CD4-positive, alpha-beta T cell treated with Interleukin-6 for 4 hours (primary cell): Measurements from ENCODE around the gene CFAP99.
"Not testable (repeated sequence)": the region's sequence is repeated elsewhere in the genome, so short reads cannot be mapped to it uniquely, and the experiment has no call there.

Source experiments
- DNase-seq: peaks from one replicate; pipeline ENCODE4 v3.0.0-alpha.2; 2020; ENCODE audit warnings: mixed read lengths

Gene CFAP99

GRCh38 chr4:2449511-2450392 is 31.0 kb downstream of the CFAP99 start:
- no peak for DNase-seq

GRCh38 chr4:2450394-2451035 is 31.8 kb downstream of the CFAP99 start:
- no peak for DNase-seq

GRCh38 chr4:2451036-2451520 is 32.3 kb downstream of the CFAP99 start:
- DNase-seq = no peak

- DNase-seq = no peak
Observed at GRCh38 chr4:2451821-2452785, 33.3 kb downstream of the CFAP99 start.

GRCh38 chr4:2457481-2458295 is 38.9 kb downstream of the CFAP99 start:
- DNase-seq = peak; percentile 11

GRCh38 chr4:2458546-2459491 is 40.1 kb downstream of the CFAP99 start:
- DNase-seq = no peak

GRCh38 chr4:2459589-2460349 is 41.0 kb downstream of the CFAP99 start:
- no peak for DNase-seq

- DNase-seq = no peak
Observed at GRCh38 chr4:2461246-2461960, 42.6 kb downstream of the CFAP99 start.

- DNase-seq = peak; percentile 75
Observed at GRCh38 chr4:2462218-2462991, 43.6 kb downstream of the CFAP99 start.

GRCh38 chr4:2462992-2463762 is 44.4 kb downstream of the CFAP99 start:
- no peak for DNase-seq

GRCh38 chr4:2465032-2465431 is 46.3 kb downstream of the CFAP99 start:
- no peak for DNase-seq

GRCh38 chr4:2465544-2465943 is 46.8 kb downstream of the CFAP99 start:
- DNase-seq = not testable (repeated sequence)

- peak; percentile 97 for DNase-seq
Observed at GRCh38 chr4:2468456-2469191, 49.9 kb downstream of the CFAP99 start, which contains the start of gene RNF4. Gene RNF4 (plus strand): TSS chr4:2469106. CDS start chr4:2490494, 21,388 bp downstream.

GRCh38 chr4:2469192-2469984 is 50.6 kb downstream of the CFAP99 start:
- peak; percentile 81 for DNase-seq

- DNase-seq = no peak
Observed at GRCh38 chr4:2470791-2471190, 52.0 kb downstream of the CFAP99 start.

GRCh38 chr4:2472187-2472586 is 53.4 kb downstream of the CFAP99 start:
- no peak for DNase-seq
